ENCODE data around the gene MN1. TPM values are rescaled to one million over a fixed set of nuclear protein-coding genes. Genes with fewer than 3 reads are reported as not detected.

Gene MN1
- total and polyA plus RNA-seq, 2 of the 4 experiments (the other 2 are of a cell fraction) = 0.36 to 1.3 TPM

DNA sequence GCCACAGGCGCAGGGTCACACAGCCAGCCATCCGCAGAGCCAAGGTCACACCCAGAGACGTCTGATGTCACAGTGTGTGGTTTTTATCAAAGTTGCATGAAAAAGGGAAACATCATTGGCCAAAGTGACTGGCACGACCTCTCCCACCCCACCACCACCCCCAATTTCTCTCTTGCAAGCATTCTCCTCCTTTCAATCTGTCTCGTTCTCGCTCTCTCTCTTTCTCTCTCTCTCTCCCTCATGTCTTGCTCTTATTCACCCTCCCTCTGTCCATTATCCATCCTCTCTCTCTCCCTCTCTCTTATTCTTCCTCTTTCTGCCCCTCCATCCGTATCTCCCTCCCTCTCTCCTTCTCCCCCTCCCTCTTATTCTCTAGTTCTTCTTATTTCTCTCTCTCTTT, 40.6 kb downstream of the MN1 start:
- Histone ChIP-seq H3K4me1 (ENCODE audit: control insufficient read depth, insufficient read depth, low read length) (no peaks in the 10 kb centered on the region), H3K14ac (replicated peaks; ENCODE audit: low read depth, low read length) (no peak overlapping the region), H2AK5ac (ENCODE audit: low read depth, low read length) (no peak overlapping the region), H3K9me1 (ENCODE audit: insufficient read depth, low read length) (peaks cover 3% of the 10 kb centered on the region; the same call in 1 of the 2 replicates), H3K4me2 (ENCODE audit: low read depth, low read length) (no peak overlapping the region), H3K23ac (ENCODE audit: low read depth, low read length) (no peak overlapping the region), H4K20me1 (ENCODE audit: insufficient read depth, low read length) (no peaks in the 10 kb centered on the region), H3K27me3 (ENCODE audit: control insufficient read depth, insufficient read depth, low read length) (no peaks in the 10 kb centered on the region), H2AFZ (replicated peaks; ENCODE audit: low read length, poor library complexity) (no peak overlapping the region), H2BK15ac (ENCODE audit: low read depth, low read length) (no peak overlapping the region), H2BK120ac (ENCODE audit: low read depth, low read length) (no peak overlapping the region), H3K4ac (ENCODE audit: low read depth, low read length) (no peak overlapping the region), H3K79me1 (ENCODE audit: low read depth in 1 of 2, low read length in 2 of 2) (no peaks in the 10 kb centered on the region), H3K9me3 (ENCODE audit: control insufficient read depth, insufficient read depth, low read length) (no peaks in the 10 kb centered on the region), H2BK20ac (ENCODE audit: low read depth, low read length) (no peak overlapping the region), H3K56ac (ENCODE audit: extremely low read depth, insufficient read depth, low read length) (no peak overlapping the region), H4K8ac (ENCODE audit: low read depth in 2 of 2, low read length in 2 of 2) (no peak overlapping the region), H3K9ac (ENCODE audit: low read depth, low read length) (no peak overlapping the region), H2AK9ac (replicated peaks; ENCODE audit: low read depth, low read length, poor library complexity) (no peak overlapping the region), H2BK5ac (ENCODE audit: low read depth, low read length, poor library complexity, severe bottlenecking) (no peak overlapping the region), H4K91ac (ENCODE audit: insufficient read depth, low read depth, low read length) (no peak overlapping the region), H3K4me3 (ENCODE audit: insufficient read depth, low read depth, low read length) (no peak overlapping the region), H4K5ac (ENCODE audit: low read depth, low read length) (no peak overlapping the region), H3K18ac (ENCODE audit: low read depth, low read length) (no peak overlapping the region), H3K36me3 (ENCODE audit: control insufficient read depth, insufficient read depth, low read length) (peaks cover 11% of the 10 kb centered on the region; the same call in 1 of the 2 replicates), H3K27ac (ENCODE audit: insufficient read depth, low read length) (no peak overlapping the region)
- dilution Hi-C loops (cut with HindIII; ENCODE audit: low sequenced_read_pairs, unreplicated experiment) (no loop called here), intact Hi-C loops (cut with micrococcal nuclease) (no loop called here), in situ Hi-C loops (cut with MboI; ENCODE audit: low sequenced_read_pairs) (no loop called here)
- no peak for TF ChIP-seq CEBPB (IDR thresholded peaks at IDR 0.05; ENCODE audit: low read depth, low read length)
- TF ChIP-seq POLR2A (IDR thresholded peaks at IDR 0.05; ENCODE audit: low read depth, low read length) = no peak
- no peak for TF ChIP-seq RFX5 (IDR thresholded peaks at IDR 0.05; ENCODE audit: low read depth, low read length)
- TF ChIP-seq, protein P1, sequence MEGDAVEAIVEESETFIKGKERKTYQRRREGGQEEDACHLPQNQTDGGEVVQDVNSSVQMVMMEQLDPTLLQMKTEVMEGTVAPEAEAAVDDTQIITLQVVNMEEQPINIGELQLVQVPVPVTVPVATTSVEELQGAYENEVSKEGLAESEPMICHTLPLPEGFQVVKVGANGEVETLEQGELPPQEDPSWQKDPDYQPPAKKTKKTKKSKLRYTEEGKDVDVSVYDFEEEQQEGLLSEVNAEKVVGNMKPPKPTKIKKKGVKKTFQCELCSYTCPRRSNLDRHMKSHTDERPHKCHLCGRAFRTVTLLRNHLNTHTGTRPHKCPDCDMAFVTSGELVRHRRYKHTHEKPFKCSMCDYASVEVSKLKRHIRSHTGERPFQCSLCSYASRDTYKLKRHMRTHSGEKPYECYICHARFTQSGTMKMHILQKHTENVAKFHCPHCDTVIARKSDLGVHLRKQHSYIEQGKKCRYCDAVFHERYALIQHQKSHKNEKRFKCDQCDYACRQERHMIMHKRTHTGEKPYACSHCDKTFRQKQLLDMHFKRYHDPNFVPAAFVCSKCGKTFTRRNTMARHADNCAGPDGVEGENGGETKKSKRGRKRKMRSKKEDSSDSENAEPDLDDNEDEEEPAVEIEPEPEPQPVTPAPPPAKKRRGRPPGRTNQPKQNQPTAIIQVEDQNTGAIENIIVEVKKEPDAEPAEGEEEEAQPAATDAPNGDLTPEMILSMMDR (conservative IDR thresholded peaks at IDR 0.05; ENCODE audit: low read depth, low read length) = no peak
- no peak for TF ChIP-seq MAFK (IDR thresholded peaks at IDR 0.05; ENCODE audit: low read depth, low read length)
- TF ChIP-seq MXI1 (IDR thresholded peaks at IDR 0.05; ENCODE audit: borderline replicate concordance, low read depth, low read length) = no peak
- no peak for TF ChIP-seq CHD1 (IDR thresholded peaks at IDR 0.05; ENCODE audit: low read depth, low read length)
- TF ChIP-seq MAZ (IDR thresholded peaks at IDR 0.05; ENCODE audit: borderline replicate concordance, low read depth, low read length) = no peak
- no peak for TF ChIP-seq NFE2L2 (IDR thresholded peaks at IDR 0.05; ENCODE audit: low read depth, low read length)
- TF ChIP-seq USF2 (IDR thresholded peaks at IDR 0.05; ENCODE audit: low read depth, low read length) = no peak
- no peak for TF ChIP-seq RAD21 (IDR thresholded peaks at IDR 0.05; ENCODE audit: low read length)
- WGBS, 2 experiments (ENCODE audit: extremely low coverage in 2 of 2, insufficient read length in 1 of 2) = 92% methylated on average over 3 of the region's 7 CpGs; no CpG with 5 or more reads in 1 of the 2 experiments
- DNase-seq (no peak), ATAC-seq (ENCODE audit: low read depth) (no peak)
- ChIA-PET CTCF (no interaction called here), POLR2A (ENCODE audit: unreplicated experiment) (no interaction called here)
- BruUV-seq (replicated peaks) = no TSS peak
